Measurements from ENCODE around the gene PTPN20. TPM values are rescaled to one million over a fixed set of nuclear protein-coding genes. Genes with fewer than 3 reads are reported as not detected.

PTPN20 gene
- total and polyA plus RNA-seq, 5 donors, result 6.7 to 26.6 (median 18.7) TPM

DNA sequence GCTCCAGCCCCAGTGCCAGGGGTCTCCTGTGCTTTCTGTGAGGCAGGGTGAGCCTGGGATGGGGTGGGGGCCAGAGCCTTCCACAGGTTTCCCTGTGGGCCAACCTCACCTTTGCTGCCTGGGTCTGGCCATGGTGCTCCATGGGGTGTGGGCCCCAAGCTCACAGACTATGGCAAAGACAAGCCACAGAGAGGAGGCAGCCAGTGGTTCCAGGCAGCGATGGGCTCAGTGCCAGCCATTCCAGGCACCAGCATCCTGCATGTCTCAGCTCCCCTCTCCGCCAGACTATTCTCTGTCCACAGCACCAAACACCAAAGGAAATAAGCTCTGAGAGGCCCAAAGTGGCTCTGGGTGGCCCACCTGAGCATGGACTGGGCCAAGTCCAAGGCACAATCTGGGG, 133.5 kb downstream of the PTPN20 start:
- Histone ChIP-seq H3K4me1 (ENCODE audit: control insufficient read depth, insufficient read depth, low read length) (peaks cover 2% of the 10 kb centered on the region), H3K27me3 (ENCODE audit: control insufficient read depth, insufficient read depth) (no peaks in the 10 kb centered on the region), H3K4me3 (ENCODE audit: low read length) (no peak overlapping the region), H3K9me3 (ENCODE audit: control insufficient read depth, low read length) (no peaks in the 10 kb centered on the region), H3K27ac (ENCODE audit: low read length) (no peak overlapping the region)
- ATAC-seq (no peak), DNase-seq (no peak)
- WGBS, result 72% methylated on average over 2 of the region's 2 CpGs
- intact Hi-C loops (cut with DNase I), result loop anchor here in 3 of 4 donors (5.0 kb wide), 1 partner anchor 268 kb away; no protein-coding TSS in a partner anchor

GRCh38 chr10:47045331-47045861, 134.2 kb downstream of the PTPN20 start:
- no peak for ATAC-seq
- no peak for DNase-seq

GRCh38 chr10:47046321-47047126, 135.3 kb downstream of the PTPN20 start:
- ATAC-seq (no peak), DNase-seq (no peak)
- Histone ChIP-seq H3K4me1 (ENCODE audit: control insufficient read depth, insufficient read depth, low read length) (peaks cover 2% of the 10 kb centered on the region), H3K9me3 (ENCODE audit: control insufficient read depth, low read length) (no peaks in the 10 kb centered on the region), H3K27ac (ENCODE audit: low read length) (no peak overlapping the region), H3K4me3 (ENCODE audit: low read length) (no peak overlapping the region), H3K27me3 (ENCODE audit: control insufficient read depth, insufficient read depth) (no peaks in the 10 kb centered on the region)
- intact Hi-C loops (cut with DNase I), result loop anchor here (2.0 to 5.0 kb wide), 2 partner anchors 262 to 266 kb away; no protein-coding TSS in a partner anchor
- 88% methylated on average over 20 of the region's 20 CpGs for WGBS

More at GRCh38 chr10:47045331-47045861, 134.2 kb downstream of the PTPN20 start:
- H3K4me1 ChIP-seq (ENCODE audit: control insufficient read depth, insufficient read depth, low read length), result peaks cover 2% of the 10 kb centered on the region
- WGBS, result 94% methylated on average over 8 of the region's 8 CpGs
- intact Hi-C loops (cut with DNase I), result loop anchor here in 3 of 4 donors (5.0 kb wide), 1 partner anchor 267 kb away; no protein-coding TSS in a partner anchor
- H3K27ac ChIP-seq (ENCODE audit: low read length), result no peak overlapping the region
- H3K9me3 ChIP-seq (ENCODE audit: control insufficient read depth, low read length), result no peaks in the 10 kb centered on the region
- no peaks in the 10 kb centered on the region for H3K27me3 ChIP-seq (ENCODE audit: control insufficient read depth, insufficient read depth)
- H3K4me3 ChIP-seq (ENCODE audit: low read length), result no peak overlapping the region

DNA sequence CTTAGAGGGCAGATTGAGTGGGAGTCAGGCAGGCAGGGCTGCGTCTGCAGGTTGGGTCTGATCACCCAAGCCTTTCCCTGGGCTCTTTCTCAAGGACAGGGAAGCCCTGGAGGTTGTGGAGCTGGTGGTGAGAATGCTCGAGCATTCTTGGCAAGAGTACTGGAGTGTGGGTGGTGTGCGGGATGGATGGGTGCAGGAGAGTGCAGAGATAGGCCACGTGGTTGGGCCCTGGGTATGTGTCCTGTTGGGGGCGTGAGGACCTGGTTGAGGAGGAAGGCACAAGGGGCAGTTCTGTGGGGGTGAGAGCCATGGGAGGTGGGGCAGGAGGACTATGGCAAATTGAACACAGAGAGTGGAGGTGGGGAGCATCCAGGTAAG, 135.9 kb downstream of the PTPN20 start:
- intact Hi-C loops (cut with DNase I), result loop anchor here (2.0 to 5.0 kb wide), 2 partner anchors 262 to 265 kb away; no protein-coding TSS in a partner anchor
- Histone ChIP-seq H3K4me1 (ENCODE audit: control insufficient read depth, insufficient read depth, low read length) (peaks cover 2% of the 10 kb centered on the region), H3K9me3 (ENCODE audit: control insufficient read depth, low read length) (no peaks in the 10 kb centered on the region), H3K27ac (ENCODE audit: low read length) (no peak overlapping the region), H3K4me3 (ENCODE audit: low read length) (no peak overlapping the region), H3K27me3 (ENCODE audit: control insufficient read depth, insufficient read depth) (no peaks in the 10 kb centered on the region)
- ATAC-seq (no peak), DNase-seq (no peak)
- whole genome bisulfite sequencing, result 61% methylated on average over 5 of the region's 5 CpGs

DNA sequence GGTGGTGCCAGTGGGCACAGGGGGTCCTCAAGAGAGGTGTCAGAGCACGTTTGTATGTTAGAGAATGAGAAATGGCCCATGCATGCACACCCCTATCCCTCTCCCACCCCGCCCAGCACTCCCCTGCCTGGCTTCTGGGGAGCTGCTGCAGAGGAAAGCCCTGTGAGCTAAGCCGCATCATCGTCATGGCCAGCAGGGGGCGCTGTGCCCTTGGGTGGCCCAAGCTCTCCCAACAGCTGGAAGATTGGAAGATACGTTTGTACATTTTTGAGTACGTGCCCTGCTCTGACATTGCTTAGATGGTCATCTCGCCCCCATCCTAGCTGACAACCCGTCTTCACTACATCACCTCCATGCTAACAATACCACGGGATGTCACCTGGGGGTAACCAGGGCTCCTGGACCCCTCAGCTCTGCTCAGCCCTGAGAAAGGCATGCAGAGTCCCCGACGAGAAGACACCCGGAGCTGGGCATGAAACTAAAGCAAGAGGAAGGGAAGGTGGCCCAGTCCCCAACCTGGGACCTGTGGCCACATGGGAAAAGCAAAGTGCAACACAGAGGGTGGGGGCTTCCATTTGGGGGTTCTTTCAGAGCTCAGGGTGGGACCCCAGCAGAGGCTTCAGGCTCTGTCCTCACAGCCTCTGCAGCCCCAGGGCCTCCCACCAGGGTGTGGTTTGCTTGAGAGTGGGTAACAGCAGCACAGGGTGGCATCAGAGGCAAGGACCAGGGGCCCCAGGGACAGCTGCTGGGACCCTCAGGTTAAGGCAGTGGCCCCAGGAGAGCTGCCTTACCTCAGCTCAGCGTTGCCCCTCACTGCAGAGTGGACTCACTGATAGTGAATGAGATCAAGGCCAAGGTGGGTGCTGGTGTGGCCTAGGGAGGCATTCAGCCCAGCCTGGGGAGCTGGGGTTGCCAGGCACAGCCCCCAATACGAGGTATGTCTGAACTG, 136.6 kb downstream of the PTPN20 start:
- Histone ChIP-seq H3K27me3 (ENCODE audit: control insufficient read depth, insufficient read depth) (no peaks in the 10 kb centered on the region), H3K4me3 (ENCODE audit: low read length) (no peak overlapping the region), H3K27ac (ENCODE audit: low read length) (no peak overlapping the region), H3K9me3 (ENCODE audit: control insufficient read depth, low read length) (no peaks in the 10 kb centered on the region), H3K4me1 (ENCODE audit: control insufficient read depth, insufficient read depth, low read length) (peaks cover 2% of the 10 kb centered on the region)
- WGBS, result 40% methylated on average over 15 of the region's 15 CpGs
- DNase-seq (peak; percentile 84 to 93 (median 93)), ATAC-seq (peak; percentile 71 to 82)
- intact Hi-C loops (cut with DNase I), result loop anchor here (2.0 to 5.0 kb wide), 2 partner anchors 261 to 264 kb away; no protein-coding TSS in a partner anchor

DNA sequence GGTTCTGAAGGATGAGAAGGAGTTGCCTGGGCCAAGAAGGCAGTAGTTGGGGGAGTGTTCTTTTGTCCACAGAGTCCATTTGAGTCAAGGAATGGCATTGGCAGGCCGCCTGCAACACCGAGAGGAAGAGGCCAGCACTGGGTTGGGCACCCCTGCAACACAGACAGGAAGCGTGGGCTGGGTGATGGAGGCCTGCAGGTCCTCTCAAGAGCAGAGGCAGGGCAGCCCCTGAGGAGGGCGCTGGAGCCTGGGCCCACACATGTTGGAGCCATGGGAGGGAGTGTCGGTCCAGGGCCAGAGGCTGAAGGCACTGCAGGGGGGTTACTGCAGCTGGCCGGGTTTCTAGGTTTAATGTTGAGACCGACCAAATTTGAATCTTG, 137.3 kb downstream of the PTPN20 start:
- Histone ChIP-seq H3K27me3 (ENCODE audit: control insufficient read depth, insufficient read depth) (no peaks in the 10 kb centered on the region), H3K27ac (ENCODE audit: low read length) (no peak overlapping the region), H3K4me1 (ENCODE audit: control insufficient read depth, insufficient read depth, low read length) (peaks cover 2% of the 10 kb centered on the region), H3K9me3 (ENCODE audit: control insufficient read depth, low read length) (no peaks in the 10 kb centered on the region), H3K4me3 (ENCODE audit: low read length) (no peak overlapping the region)
- 79% methylated on average over 7 of the region's 7 CpGs for WGBS
- intact Hi-C loops (cut with DNase I), result loop anchor here in 3 of 4 donors (5.0 kb wide), 1 partner anchor 264 kb away; no protein-coding TSS in a partner anchor
- ATAC-seq, result no peak
- peak in 2 of 3 donors; percentile 69 to 70 for DNase-seq

GRCh38 chr10:47049056-47049851, 138.0 kb downstream of the PTPN20 start:
- Histone ChIP-seq H3K27ac (ENCODE audit: low read length) (no peak overlapping the region), H3K4me1 (ENCODE audit: control insufficient read depth, insufficient read depth, low read length) (peaks cover 2% of the 10 kb centered on the region), H3K4me3 (ENCODE audit: low read length) (no peak overlapping the region), H3K27me3 (ENCODE audit: control insufficient read depth, insufficient read depth) (no peaks in the 10 kb centered on the region), H3K9me3 (ENCODE audit: control insufficient read depth, low read length) (no peaks in the 10 kb centered on the region)
- 71% methylated on average over 6 of the region's 6 CpGs for WGBS
- no peak for ATAC-seq
- intact Hi-C loops (cut with DNase I), result loop anchor here in 3 of 4 donors (5.0 kb wide), 1 partner anchor 263 kb away; no protein-coding TSS in a partner anchor
- DNase-seq, result peak in 1 of 3 donors; percentile 45

GRCh38 chr10:47049906-47050305, 138.7 kb downstream of the PTPN20 start:
- H3K4me1 ChIP-seq (ENCODE audit: control insufficient read depth, insufficient read depth, low read length), result peaks cover 2% of the 10 kb centered on the region
- intact Hi-C loops (cut with DNase I), result loop anchor here in 3 of 4 donors (5.0 kb wide), 1 partner anchor 262 kb away; no protein-coding TSS in a partner anchor
- no peak overlapping the region for H3K4me3 ChIP-seq (ENCODE audit: low read length)
- no peak overlapping the region for H3K27ac ChIP-seq (ENCODE audit: low read length)
- 77% methylated on average over 6 of the region's 6 CpGs for WGBS
- DNase-seq, result no peak
- H3K9me3 ChIP-seq (ENCODE audit: control insufficient read depth, low read length), result no peaks in the 10 kb centered on the region
- ATAC-seq, result no peak
- H3K27me3 ChIP-seq (ENCODE audit: control insufficient read depth, insufficient read depth), result no peaks in the 10 kb centered on the region

GRCh38 chr10:47050618-47051455, 139.6 kb downstream of the PTPN20 start:
- Histone ChIP-seq H3K27ac (ENCODE audit: low read length) (no peak overlapping the region), H3K4me1 (ENCODE audit: control insufficient read depth, insufficient read depth, low read length) (peaks cover 2% of the 10 kb centered on the region), H3K27me3 (ENCODE audit: control insufficient read depth, insufficient read depth) (no peaks in the 10 kb centered on the region), H3K4me3 (ENCODE audit: low read length) (no peak overlapping the region), H3K9me3 (ENCODE audit: control insufficient read depth, low read length) (no peaks in the 10 kb centered on the region)
- DNase-seq (no peak), ATAC-seq (peak in 1 of 2 donors; percentile 22)
- 84% methylated on average over 16 of the region's 16 CpGs for WGBS
- intact Hi-C loops (cut with DNase I), result no loop called here
